ENCODE results near the gene HS3ST5.

HS3ST5 gene

GRCh38 chr6:114169763-114170162 lies 173.1 kb downstream of the HS3ST5 start:
- H3K36me3 Mint-ChIP-seq (ENCODE audit: low read depth), result no peaks in the 10 kb centered on the region
- H3K27me3 Mint-ChIP-seq (ENCODE audit: low read depth), result no peaks in the 10 kb centered on the region
- no peaks in the 10 kb centered on the region for H3K9me3 Mint-ChIP-seq
- H3K27ac Mint-ChIP-seq, result no peak overlapping the region
- H3K4me3 Mint-ChIP-seq, result no peak overlapping the region
- TF ChIP-seq, protein P1, sequence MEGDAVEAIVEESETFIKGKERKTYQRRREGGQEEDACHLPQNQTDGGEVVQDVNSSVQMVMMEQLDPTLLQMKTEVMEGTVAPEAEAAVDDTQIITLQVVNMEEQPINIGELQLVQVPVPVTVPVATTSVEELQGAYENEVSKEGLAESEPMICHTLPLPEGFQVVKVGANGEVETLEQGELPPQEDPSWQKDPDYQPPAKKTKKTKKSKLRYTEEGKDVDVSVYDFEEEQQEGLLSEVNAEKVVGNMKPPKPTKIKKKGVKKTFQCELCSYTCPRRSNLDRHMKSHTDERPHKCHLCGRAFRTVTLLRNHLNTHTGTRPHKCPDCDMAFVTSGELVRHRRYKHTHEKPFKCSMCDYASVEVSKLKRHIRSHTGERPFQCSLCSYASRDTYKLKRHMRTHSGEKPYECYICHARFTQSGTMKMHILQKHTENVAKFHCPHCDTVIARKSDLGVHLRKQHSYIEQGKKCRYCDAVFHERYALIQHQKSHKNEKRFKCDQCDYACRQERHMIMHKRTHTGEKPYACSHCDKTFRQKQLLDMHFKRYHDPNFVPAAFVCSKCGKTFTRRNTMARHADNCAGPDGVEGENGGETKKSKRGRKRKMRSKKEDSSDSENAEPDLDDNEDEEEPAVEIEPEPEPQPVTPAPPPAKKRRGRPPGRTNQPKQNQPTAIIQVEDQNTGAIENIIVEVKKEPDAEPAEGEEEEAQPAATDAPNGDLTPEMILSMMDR (IDR thresholded peaks at IDR 0.05; ENCODE audit: unreplicated experiment in 3 of 3), result no peak
- H3K4me1 Mint-ChIP-seq, result no peaks in the 10 kb centered on the region

- Mint-ChIP-seq H3K27me3 (ENCODE audit: low read depth) (no peaks in the 10 kb centered on the region), H3K9me3 (no peaks in the 10 kb centered on the region)
- TF ChIP-seq, protein P1 (IDR thresholded peaks at IDR 0.05; ENCODE audit: unreplicated experiment in 3 of 3), result no peak
Measured at GRCh38 chr6:114167583-114168576, 174.9 kb downstream of the HS3ST5 start.

DNA sequence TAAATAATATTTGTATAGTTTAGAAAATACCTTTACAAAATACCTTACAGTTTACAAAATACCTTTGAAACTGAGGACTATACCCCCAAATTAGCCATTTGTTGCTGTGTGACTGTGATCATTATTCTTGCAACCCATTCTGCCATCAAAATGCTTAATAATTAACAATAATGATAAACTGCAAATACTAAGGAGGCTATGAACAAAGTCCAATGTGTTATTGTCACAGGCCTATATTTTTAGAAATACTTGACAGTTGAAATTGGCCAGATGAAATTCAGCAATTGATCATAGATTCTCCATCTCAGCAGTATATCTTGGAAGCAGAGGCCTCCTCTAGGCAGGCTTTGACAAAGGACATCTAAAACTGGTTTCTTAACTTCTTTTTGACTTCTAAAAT lies 178.6 kb downstream of the HS3ST5 start:
- TF ChIP-seq, protein P1 (IDR thresholded peaks at IDR 0.05; ENCODE audit: unreplicated experiment in 3 of 3), result no peak
- Mint-ChIP-seq H3K4me3 (no peak overlapping the region), H3K27ac (no peak overlapping the region), H3K27me3 (ENCODE audit: low read depth) (no peaks in the 10 kb centered on the region), H3K9me3 (no peaks in the 10 kb centered on the region), H3K4me1 (no peaks in the 10 kb centered on the region), H3K36me3 (ENCODE audit: low read depth) (no peaks in the 10 kb centered on the region)

More at GRCh38 chr6:114167583-114168576, 174.9 kb downstream of the HS3ST5 start:
- Mint-ChIP-seq H3K27ac (no peak overlapping the region), H3K4me3 (no peak overlapping the region), H3K4me1 (no peaks in the 10 kb centered on the region), H3K36me3 (ENCODE audit: low read depth) (no peaks in the 10 kb centered on the region)

DNA sequence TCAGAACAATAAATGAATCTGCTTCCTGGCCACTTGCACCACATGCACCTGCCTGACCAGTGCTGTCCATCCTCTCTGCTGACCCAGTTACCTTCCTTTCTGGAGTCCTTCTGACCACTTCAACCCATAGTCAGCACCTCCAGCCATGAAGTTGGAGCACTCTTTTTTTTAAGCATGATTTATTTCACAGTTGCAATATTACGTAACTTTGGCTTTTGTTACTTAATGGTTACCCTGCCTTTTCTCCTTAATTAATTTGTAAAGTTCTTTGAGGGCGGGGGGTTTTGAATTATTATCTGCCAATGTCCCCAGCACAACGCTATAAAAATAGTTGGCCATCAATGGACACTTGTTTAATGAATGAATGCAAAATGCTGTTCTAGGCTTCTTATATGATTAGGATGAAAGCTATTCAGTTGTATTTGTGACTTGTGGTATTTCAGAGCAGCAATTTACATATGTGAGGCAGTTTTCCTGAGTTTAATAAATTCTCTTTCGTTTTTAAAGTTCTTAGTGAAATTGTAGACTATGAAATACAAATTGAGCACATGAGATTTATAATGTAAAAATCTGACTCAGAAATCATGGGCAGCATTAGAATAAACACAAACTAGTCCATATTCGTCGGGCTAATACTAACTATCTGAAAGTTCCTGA lies 180.0 kb downstream of the HS3ST5 start:
- H3K4me3 Mint-ChIP-seq, result no peak overlapping the region
- H3K36me3 Mint-ChIP-seq (ENCODE audit: low read depth), result no peaks in the 10 kb centered on the region
- no peaks in the 10 kb centered on the region for H3K27me3 Mint-ChIP-seq (ENCODE audit: low read depth)
- no peak overlapping the region for H3K27ac Mint-ChIP-seq
- H3K4me1 Mint-ChIP-seq, result no peaks in the 10 kb centered on the region
- TF ChIP-seq, protein P1 (IDR thresholded peaks at IDR 0.05; ENCODE audit: unreplicated experiment in 3 of 3), result no peak
- no peaks in the 10 kb centered on the region for H3K9me3 Mint-ChIP-seq

GRCh38 chr6:114160881-114161280 lies 181.9 kb downstream of the HS3ST5 start:
- H3K27me3 Mint-ChIP-seq (ENCODE audit: low read depth), result no peaks in the 10 kb centered on the region
- TF ChIP-seq, protein P1 (IDR thresholded peaks at IDR 0.05; ENCODE audit: unreplicated experiment in 3 of 3), result no peak
- no peaks in the 10 kb centered on the region for H3K4me1 Mint-ChIP-seq
- H3K36me3 Mint-ChIP-seq (ENCODE audit: low read depth), result no peaks in the 10 kb centered on the region
- no peak overlapping the region for H3K27ac Mint-ChIP-seq
- H3K4me3 Mint-ChIP-seq, result no peak overlapping the region
- no peaks in the 10 kb centered on the region for H3K9me3 Mint-ChIP-seq

All from nephron (organoid).